G401.6 (cell line): ENCODE data around the gene CXCL1.

Source experiments
- FAIRE-seq: peaks from 2 replicates; lab custom pipeline; 2012; peaks lifted over from hg19 to GRCh38; lab: Jason Lieb, UNC

The CXCL1 gene

GRCh38 chr4:73852771-73853170 lies 16.4 kb upstream of the CXCL1 start:
- no peak for FAIRE-seq

- FAIRE-seq: no peak
Measured at GRCh38 chr4:73853246-73853704, 15.9 kb upstream of the CXCL1 start, which contains the start of gene PF4V1. TSS of gene PF4V1 (plus strand) at chr4:73853296. CDS start at chr4:73853363, 67 bp downstream.

GRCh38 chr4:73853718-73854473 lies 15.3 kb upstream of the CXCL1 start:
- no peak for FAIRE-seq

- FAIRE-seq: no peak
Measured at GRCh38 chr4:73855406-73855805, 13.8 kb upstream of the CXCL1 start.

- no peak for FAIRE-seq
Measured at GRCh38 chr4:73856518-73856917, 12.7 kb upstream of the CXCL1 start.

- FAIRE-seq: no peak
Measured at GRCh38 chr4:73859614-73860088, 9.5 kb upstream of the CXCL1 start.

GRCh38 chr4:73860181-73860580 lies 9.0 kb upstream of the CXCL1 start:
- no peak for FAIRE-seq

GRCh38 chr4:73860917-73861316 lies 8.3 kb upstream of the CXCL1 start:
- FAIRE-seq: no peak

- no peak for FAIRE-seq
Measured at GRCh38 chr4:73862322-73862721, 6.9 kb upstream of the CXCL1 start.

- no peak for FAIRE-seq
Measured at GRCh38 chr4:73864365-73864764, 4.8 kb upstream of the CXCL1 start.

- no peak for FAIRE-seq
Measured at GRCh38 chr4:73864961-73865360, 4.2 kb upstream of the CXCL1 start.

GRCh38 chr4:73865431-73866096 lies 3.6 kb upstream of the CXCL1 start:
- FAIRE-seq: no peak

GRCh38 chr4:73866246-73866645 lies 2.9 kb upstream of the CXCL1 start:
- FAIRE-seq: no peak

GRCh38 chr4:73867783-73868182 lies 1.4 kb upstream of the CXCL1 start:
- no peak for FAIRE-seq

GRCh38 chr4:73868206-73869129 lies 725 bp upstream of the CXCL1 start:
- FAIRE-seq: no peak

- no peak for FAIRE-seq
Measured at GRCh38 chr4:73870260-73870659, 1.1 kb downstream of the CXCL1 start.

- no peak for FAIRE-seq
Measured at GRCh38 chr4:73870768-73871167, 1.6 kb downstream of the CXCL1 start.

GRCh38 chr4:73871511-73872310 lies 2.5 kb downstream of the CXCL1 start:
- FAIRE-seq: no peak

- no peak for FAIRE-seq
Measured at GRCh38 chr4:73872316-73873108, 3.3 kb downstream of the CXCL1 start.

GRCh38 chr4:73874386-73874785 lies 5.2 kb downstream of the CXCL1 start:
- FAIRE-seq: no peak

- FAIRE-seq: no peak
Measured at GRCh38 chr4:73875401-73875800, 6.2 kb downstream of the CXCL1 start.
